Natural killer cell (primary cell): ENCODE results near the gene YIPF6. TPM values are rescaled to one million over a fixed set of nuclear protein-coding genes. Genes with fewer than 3 reads are reported as not detected.

Experiments
- ATAC-seq, 3 donors: fragments of 150-1000 bp in 2 of 3; fragments of 200-7000 bp in 1 of 3; cut with Tn5 transposase; 1 replicate in 1 of 3; 2 replicates in 2 of 3; pipeline ENCODE4 v1.10.0; 2021; ENCODE audit warnings: mild to moderate bottlenecking in 2 of 3, moderate library complexity in 2 of 3
- DNase-seq, 2 donors: peaks; one replicate each; pipeline versions ENCODE4 v3.0.0 to v3.0.0-alpha.2; 2013 to 2021; ENCODE audit warnings: mixed read lengths in 1 of 2
- H3K27ac ChIP-seq: one replicate; pipeline ENCODE4 v1.5.1; 2013; ENCODE audit warnings: mild to moderate bottlenecking, low read length
- H3K27me3 ChIP-seq: one replicate; pipeline ENCODE4 v1.6.1; 2013; ENCODE audit warnings: low read length; ENCODE audit not compliant: control insufficient read depth, insufficient read depth
- H3K36me3 ChIP-seq: one replicate; pipeline ENCODE4 v1.6.1; 2013; ENCODE audit warnings: low read length; ENCODE audit not compliant: control insufficient read depth, insufficient read depth
- H3K4me1 ChIP-seq: one replicate; pipeline ENCODE4 v1.6.1; 2013; ENCODE audit warnings: low read length; ENCODE audit not compliant: control insufficient read depth, insufficient read depth
- H3K4me3 ChIP-seq: one replicate; pipeline ENCODE4 v1.5.1; 2013; ENCODE audit warnings: low read length
- H3K9me3 ChIP-seq: one replicate; pipeline ENCODE4 v1.6.1; 2013; ENCODE audit warnings: low read length; ENCODE audit not compliant: control insufficient read depth, insufficient read depth
- H3K27ac Mint-ChIP-seq, 2 donors: one replicate each; pipeline ENCODE4 v1.8.0; 2022; ENCODE audit warnings: mild to moderate bottlenecking in 2 of 2, mixed read lengths in 2 of 2, moderate library complexity in 1 of 2
- H3K27me3 Mint-ChIP-seq, 2 donors: one replicate each; pipeline ENCODE4 v1.8.0; 2022; ENCODE audit warnings: low read depth in 2 of 2, mixed read lengths in 2 of 2
- H3K36me3 Mint-ChIP-seq: one replicate; pipeline ENCODE4 v1.8.0; 2022; ENCODE audit warnings: mixed read lengths
- H3K4me1 Mint-ChIP-seq, 2 donors: one replicate each; pipeline ENCODE4 v1.8.0; 2022; ENCODE audit warnings: mixed read lengths in 2 of 2
- H3K4me3 Mint-ChIP-seq: one replicate; pipeline ENCODE4 v1.8.0; 2022; ENCODE audit warnings: mild to moderate bottlenecking, moderate library complexity, mixed read lengths
- H3K9me3 Mint-ChIP-seq, 2 donors: one replicate each; pipeline ENCODE4 v1.8.0; 2022; ENCODE audit warnings: mixed read lengths in 2 of 2
- WGBS: methylation state at CpG from one replicate; pipeline ENCODE4 v1.1.7; 2013; ENCODE audit warnings: missing lambda C conversion rate; ENCODE audit not compliant: insufficient coverage; 5-methylcytosine and 5-hydroxymethylcytosine counted together
- intact Hi-C: fragments of 100-400 bp; cut with micrococcal nuclease; formaldehyde crosslinking; loops from one replicate; pipeline ENCODE4 v1.14.2; 2022
- total RNA-seq, 4 donors: library from RNA; stranded (reverse); fragments of 120-200 nt in 1 of 4; gene quantifications; one replicate each; pipeline versions ENCODE4 v1.2.3 to v1.2.4, GENCODE V29; 2013 to 2022
- TF ChIP-seq, protein P1 (sequence below): fragments of 200-600 bp; IDR thresholded peaks from one replicate; pipeline ENCODE4 v1.8.0; 2022; ENCODE audit warnings: antibody characterized with exemption

YIPF6 gene, protein sequence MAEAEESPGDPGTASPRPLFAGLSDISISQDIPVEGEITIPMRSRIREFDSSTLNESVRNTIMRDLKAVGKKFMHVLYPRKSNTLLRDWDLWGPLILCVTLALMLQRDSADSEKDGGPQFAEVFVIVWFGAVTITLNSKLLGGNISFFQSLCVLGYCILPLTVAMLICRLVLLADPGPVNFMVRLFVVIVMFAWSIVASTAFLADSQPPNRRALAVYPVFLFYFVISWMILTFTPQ
- total RNA-seq: 10 to 100 TPM; 14.1 to 22.0 (median 18.9) TPM
- total RNA-seq (2013): 22.4 TPM

DNA sequence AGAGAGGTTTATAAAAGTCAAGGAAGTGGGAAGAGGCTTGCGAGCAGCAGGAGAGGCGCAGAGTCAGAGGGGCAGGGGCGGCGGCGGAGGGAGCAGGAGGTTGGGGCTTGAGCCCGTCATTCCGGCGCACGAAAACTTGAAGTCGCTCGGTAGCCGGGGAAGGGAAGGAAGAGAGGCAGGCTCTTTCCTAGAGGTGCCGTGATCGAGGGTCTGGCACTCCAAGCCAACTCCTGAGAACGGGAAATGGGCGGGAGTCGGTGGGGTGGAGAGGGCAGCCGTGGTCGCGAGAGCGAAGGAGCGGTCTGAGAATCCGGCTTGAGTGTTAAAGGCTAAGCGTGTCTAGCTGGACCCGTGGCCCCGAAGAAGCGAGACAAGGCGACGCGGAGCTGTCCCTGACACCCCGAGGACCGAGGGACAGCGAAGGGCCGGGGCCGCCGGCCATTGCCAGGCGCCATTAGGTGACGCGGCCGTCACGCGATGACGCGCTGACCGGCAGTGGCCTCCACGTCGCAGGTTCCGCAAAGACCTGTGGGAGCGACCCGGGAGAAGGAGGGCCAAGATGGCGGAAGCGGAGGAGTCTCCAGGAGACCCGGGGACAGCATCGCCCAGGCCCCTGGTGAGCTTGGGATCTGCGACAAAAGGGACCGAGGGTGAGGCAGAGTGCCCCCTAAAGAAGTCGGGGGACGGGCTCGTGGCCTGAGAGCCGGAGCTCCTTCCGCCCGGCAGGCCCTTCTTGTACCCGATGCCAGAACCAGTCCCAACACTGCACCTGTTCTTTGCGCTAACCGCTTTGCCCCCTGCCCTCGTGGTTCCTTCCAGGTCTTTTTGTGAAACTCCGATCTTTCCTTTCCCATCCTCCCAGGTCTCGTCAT lies at the start of gene YIPF6:
Gene YIPF6 (plus strand): TSS at position 544 of the 872 bp plus-strand sequence. CDS start 16 bp downstream, at position 560.
- under 1% methylated on average over 67 of the region's 68 CpGs for WGBS
- no peaks in the 10 kb centered on the region for H3K9me3 Mint-ChIP-seq
- H3K36me3 Mint-ChIP-seq: no peaks in the 10 kb centered on the region
- Histone ChIP-seq H3K4me3 (peak within 1 kb of the TSS; percentile 93), H3K9me3 (no peaks in the 10 kb centered on the region), H3K4me1 (peaks cover 14% of the 10 kb centered on the region), H3K27me3 (no peaks in the 10 kb centered on the region), H3K36me3 (no peaks in the 10 kb centered on the region), H3K27ac (peak within 1 kb of the TSS; percentile 97)
- no peaks in the 10 kb centered on the region for H3K27me3 Mint-ChIP-seq
- peak within 1 kb of the TSS; percentile 98 for H3K4me3 Mint-ChIP-seq
- intact Hi-C loops: no loop called here
- peak; percentile 93 to 96 (median 94) for ATAC-seq
- TF ChIP-seq, protein P1, sequence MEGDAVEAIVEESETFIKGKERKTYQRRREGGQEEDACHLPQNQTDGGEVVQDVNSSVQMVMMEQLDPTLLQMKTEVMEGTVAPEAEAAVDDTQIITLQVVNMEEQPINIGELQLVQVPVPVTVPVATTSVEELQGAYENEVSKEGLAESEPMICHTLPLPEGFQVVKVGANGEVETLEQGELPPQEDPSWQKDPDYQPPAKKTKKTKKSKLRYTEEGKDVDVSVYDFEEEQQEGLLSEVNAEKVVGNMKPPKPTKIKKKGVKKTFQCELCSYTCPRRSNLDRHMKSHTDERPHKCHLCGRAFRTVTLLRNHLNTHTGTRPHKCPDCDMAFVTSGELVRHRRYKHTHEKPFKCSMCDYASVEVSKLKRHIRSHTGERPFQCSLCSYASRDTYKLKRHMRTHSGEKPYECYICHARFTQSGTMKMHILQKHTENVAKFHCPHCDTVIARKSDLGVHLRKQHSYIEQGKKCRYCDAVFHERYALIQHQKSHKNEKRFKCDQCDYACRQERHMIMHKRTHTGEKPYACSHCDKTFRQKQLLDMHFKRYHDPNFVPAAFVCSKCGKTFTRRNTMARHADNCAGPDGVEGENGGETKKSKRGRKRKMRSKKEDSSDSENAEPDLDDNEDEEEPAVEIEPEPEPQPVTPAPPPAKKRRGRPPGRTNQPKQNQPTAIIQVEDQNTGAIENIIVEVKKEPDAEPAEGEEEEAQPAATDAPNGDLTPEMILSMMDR: no peak
- peaks cover 17 to 40% of the 10 kb centered on the region in 2 donors for H3K4me1 Mint-ChIP-seq
- peak; percentile 62 to 79 for DNase-seq
- H3K27ac Mint-ChIP-seq: peak within 1 kb of the TSS; percentile 95 to 99

DNA sequence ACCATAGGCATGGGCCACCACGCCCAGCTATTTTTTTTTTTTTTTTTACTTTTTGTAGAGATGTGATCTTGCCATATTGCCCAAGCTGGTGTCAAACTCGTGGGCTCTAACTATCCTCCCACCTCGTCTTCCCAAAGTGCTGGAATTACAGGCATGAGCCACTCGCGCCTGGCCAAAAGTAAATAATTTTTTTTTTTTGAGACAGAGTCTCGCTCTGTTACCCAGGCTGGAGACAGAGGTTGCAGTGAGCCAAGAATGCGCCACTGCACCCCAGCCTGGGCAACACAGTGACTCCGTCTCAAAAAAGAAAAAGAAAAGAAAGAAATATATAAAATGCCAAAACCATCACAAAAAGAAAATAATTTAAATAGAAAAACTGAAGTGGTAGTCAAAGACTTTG lies 47.1 kb upstream of the YIPF6 start:
- Mint-ChIP-seq H3K9me3 (no peaks in the 10 kb centered on the region), H3K27ac (no peak overlapping the region), H3K36me3 (no peaks in the 10 kb centered on the region), H3K27me3 (peaks cover 3 to 10% of the 10 kb centered on the region in 2 donors), H3K4me3 (no peak overlapping the region), H3K4me1 (no peaks in the 10 kb centered on the region)
- H3K36me3 ChIP-seq: no peaks in the 10 kb centered on the region
- H3K27me3 ChIP-seq: no peaks in the 10 kb centered on the region
- no peaks in the 10 kb centered on the region for H3K4me1 ChIP-seq
- intact Hi-C loops: no loop called here
- H3K4me3 ChIP-seq: no peak overlapping the region
- WGBS: 97% methylated on average over 5 of the region's 8 CpGs
- no peaks in the 10 kb centered on the region for H3K9me3 ChIP-seq
- ATAC-seq (no peak), DNase-seq (no peak)
- H3K27ac ChIP-seq: no peak overlapping the region
- TF ChIP-seq, protein P1: no peak

DNA sequence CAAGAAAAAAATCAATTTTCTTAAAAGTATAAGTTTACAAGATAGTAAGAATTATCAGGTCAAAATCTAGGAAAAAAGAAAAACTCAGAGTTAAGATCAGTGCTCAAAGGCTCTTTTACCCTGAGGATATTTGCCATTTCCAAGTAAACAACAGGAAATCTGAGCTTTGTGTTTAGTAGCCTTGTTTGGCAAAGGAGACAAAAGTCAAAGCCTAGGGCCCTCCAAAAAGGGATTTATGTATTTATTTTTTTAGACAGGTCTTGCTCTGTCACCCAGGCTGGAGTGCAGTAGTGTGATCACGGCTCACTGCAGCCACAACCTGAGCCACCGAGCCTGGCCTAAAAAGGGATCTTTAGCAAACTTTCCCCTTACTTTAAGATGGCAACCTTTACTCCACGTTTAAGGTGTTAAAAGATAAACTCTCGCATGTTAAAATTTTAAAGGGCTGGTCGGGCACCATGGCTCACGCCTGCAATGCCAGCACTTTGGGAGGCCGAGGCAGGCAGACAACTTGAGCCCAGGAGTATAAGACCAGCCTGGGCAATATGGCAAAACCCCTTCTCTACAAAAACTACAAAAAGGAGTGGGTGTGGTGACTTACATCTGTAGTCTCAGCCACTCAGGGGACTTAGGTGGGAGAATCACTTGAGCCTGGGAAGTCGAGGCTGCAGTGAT lies 44.2 kb upstream of the YIPF6 start:
- Histone ChIP-seq H3K4me1 (no peaks in the 10 kb centered on the region), H3K27me3 (no peaks in the 10 kb centered on the region), H3K4me3 (no peak overlapping the region), H3K9me3 (no peaks in the 10 kb centered on the region), H3K27ac (no peak overlapping the region), H3K36me3 (no peaks in the 10 kb centered on the region)
- no peak for ATAC-seq
- Mint-ChIP-seq H3K27ac (no peak overlapping the region), H3K27me3 (peaks cover 3 to 9% of the 10 kb centered on the region in 2 donors), H3K36me3 (no peaks in the 10 kb centered on the region), H3K4me3 (no peak overlapping the region), H3K4me1 (no peaks in the 10 kb centered on the region), H3K9me3 (no peaks in the 10 kb centered on the region)
- WGBS: 87% methylated on average over 6 of the region's 8 CpGs
- intact Hi-C loops: no loop called here
- DNase-seq: no peak
- TF ChIP-seq, protein P1: no peak
